SU-DHL-6 (cell line): ENCODE results near the gene TPO.

Source experiments
- H2AFZ ChIP-seq: fragments of 200-600 bp; sonication (generic); 2 replicates; pipeline ENCODE4 v1.6.1; 2014; ENCODE audit warnings: low read depth, mild to moderate bottlenecking, moderate library complexity, mixed read lengths, antibody characterized with exemption, low read length; ENCODE audit not compliant: severe bottlenecking
- H3F3A ChIP-seq: fragments of 200-600 bp; shearing (Covaris generic); 2 replicates; pipeline ENCODE4 v1.6.0; 2016; ENCODE audit warnings: antibody characterized with exemption, mild to moderate bottlenecking; ENCODE audit not compliant: insufficient read depth
- H3K27ac ChIP-seq: fragments of 200-600 bp; sonication (generic); 2 replicates; pipeline ENCODE4 v1.5.1; 2016; ENCODE audit warnings: low read depth, mild to moderate bottlenecking, low read length, moderate library complexity, mixed read lengths
- H3K27me3 ChIP-seq: fragments of 200-600 bp; sonication (generic), shearing (Covaris generic); 2 replicates; pipeline ENCODE4 v1.6.0; 2014; ENCODE audit warnings: mild to moderate bottlenecking, low read length
- H3K36me3 ChIP-seq: fragments of 200-600 bp; sonication (generic); 2 replicates; pipeline ENCODE4 v1.6.1; 2014; ENCODE audit warnings: mild to moderate bottlenecking, low read length, mixed read lengths
- H3K4me2 ChIP-seq: fragments of 300-600, 200-600 bp; shearing (Covaris generic), sonication (generic); 2 replicates; pipeline ENCODE4 v1.6.0; 2014; ENCODE audit warnings: low read length, low read depth, mild to moderate bottlenecking; ENCODE audit not compliant: poor library complexity, severe bottlenecking
- H3K4me3 ChIP-seq: fragments of 200-600 bp; sonication (generic); 2 replicates; pipeline ENCODE4 v1.5.1; 2014; ENCODE audit warnings: antibody characterized with exemption, low read length, mild to moderate bottlenecking, mixed read lengths; ENCODE audit not compliant: insufficient read depth, poor library complexity, severe bottlenecking
- H3K79me2 ChIP-seq: fragments of 200-600 bp; sonication (generic); 2 replicates; pipeline ENCODE4 v1.6.1; 2014; ENCODE audit warnings: mild to moderate bottlenecking, low read length, moderate library complexity; ENCODE audit not compliant: insufficient read depth
- H3K9ac ChIP-seq: fragments of 200-600 bp; sonication (generic); 2 replicates; pipeline ENCODE4 v1.7.0; 2014; ENCODE audit warnings: mild to moderate bottlenecking, low read length
- H3K9me2 ChIP-seq: fragments of 200-600 bp; sonication (generic); replicated peaks from 2 replicates; pipeline ENCODE4 v1.6.1; 2014; ENCODE audit warnings: low read length; ENCODE audit not compliant: insufficient read depth
- H3K9me3 ChIP-seq: fragments of 200-600 bp; sonication (generic); 2 replicates; pipeline ENCODE4 v1.6.1; 2014; ENCODE audit warnings: low read length, mixed read lengths; ENCODE audit not compliant: insufficient read depth
- H4K20me1 ChIP-seq: fragments of 200-600 bp; sonication (generic); 2 replicates; pipeline ENCODE4 v1.6.1; 2014; ENCODE audit warnings: low read depth, mild to moderate bottlenecking, antibody characterized with exemption, low read length, moderate library complexity, mixed read lengths
- EZH2phosphoT487 ChIP-seq: fragments of 200-600 bp; sonication (generic), shearing (Covaris generic); conservative IDR thresholded peaks from 2 replicates; pipeline ENCODE4 v1.6.1; 2018; ENCODE audit warnings: mild to moderate bottlenecking, antibody characterized with exemption, low read length, moderate library complexity, mixed read lengths
- TF ChIP-seq, protein P1 (sequence below): fragments of 200-600 bp; sonication (generic); IDR thresholded peaks from one replicate; pipeline ENCODE4 v1.5.1; 2017; ENCODE audit warnings: antibody characterized with exemption, mild to moderate bottlenecking, low read length, moderate library complexity; ENCODE audit not compliant: insufficient read depth, poor library complexity, severe bottlenecking

Gene TPO

DNA sequence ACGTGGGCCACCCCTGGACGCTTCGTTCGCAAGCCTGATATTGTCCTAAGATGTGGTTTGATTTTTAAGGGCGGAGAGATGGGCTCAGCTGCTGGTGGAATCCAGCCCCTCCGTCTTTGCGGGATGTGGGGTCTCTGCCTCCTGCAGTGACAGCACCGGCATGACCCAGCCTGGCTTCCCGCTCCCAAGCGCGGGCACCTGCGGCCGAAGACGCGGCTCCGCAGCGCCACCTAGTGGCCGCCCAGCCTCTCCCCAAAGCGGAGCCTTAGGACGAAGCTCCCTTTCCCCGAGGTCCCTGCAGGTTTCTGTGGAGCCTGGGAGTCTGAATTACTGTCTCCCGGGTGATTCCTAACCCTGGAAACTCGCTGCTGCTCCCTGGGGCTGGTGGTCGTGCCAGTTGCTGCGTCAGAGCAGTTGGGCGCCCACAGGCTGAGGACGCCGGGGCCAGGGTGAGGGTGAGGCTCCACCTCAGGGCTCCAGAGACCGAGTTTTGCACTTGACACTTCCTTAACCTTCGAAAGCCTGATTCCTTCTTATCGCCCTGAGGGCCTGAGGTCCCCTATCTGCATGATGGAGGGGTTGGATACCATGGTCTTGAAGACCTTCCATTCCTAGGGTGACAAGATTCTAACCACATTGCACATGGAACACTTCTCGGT, 137.5 kb downstream of the TPO start:
- H3K4me2 ChIP-seq: no peak overlapping the region
- H4K20me1 ChIP-seq: no peaks in the 10 kb centered on the region
- TF ChIP-seq, protein P1, sequence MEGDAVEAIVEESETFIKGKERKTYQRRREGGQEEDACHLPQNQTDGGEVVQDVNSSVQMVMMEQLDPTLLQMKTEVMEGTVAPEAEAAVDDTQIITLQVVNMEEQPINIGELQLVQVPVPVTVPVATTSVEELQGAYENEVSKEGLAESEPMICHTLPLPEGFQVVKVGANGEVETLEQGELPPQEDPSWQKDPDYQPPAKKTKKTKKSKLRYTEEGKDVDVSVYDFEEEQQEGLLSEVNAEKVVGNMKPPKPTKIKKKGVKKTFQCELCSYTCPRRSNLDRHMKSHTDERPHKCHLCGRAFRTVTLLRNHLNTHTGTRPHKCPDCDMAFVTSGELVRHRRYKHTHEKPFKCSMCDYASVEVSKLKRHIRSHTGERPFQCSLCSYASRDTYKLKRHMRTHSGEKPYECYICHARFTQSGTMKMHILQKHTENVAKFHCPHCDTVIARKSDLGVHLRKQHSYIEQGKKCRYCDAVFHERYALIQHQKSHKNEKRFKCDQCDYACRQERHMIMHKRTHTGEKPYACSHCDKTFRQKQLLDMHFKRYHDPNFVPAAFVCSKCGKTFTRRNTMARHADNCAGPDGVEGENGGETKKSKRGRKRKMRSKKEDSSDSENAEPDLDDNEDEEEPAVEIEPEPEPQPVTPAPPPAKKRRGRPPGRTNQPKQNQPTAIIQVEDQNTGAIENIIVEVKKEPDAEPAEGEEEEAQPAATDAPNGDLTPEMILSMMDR: peak; percentile 81
- TF ChIP-seq EZH2phosphoT487: no peak
- no peak overlapping the region for H3K9ac ChIP-seq
- H3K27ac ChIP-seq: no peak overlapping the region
- no peaks in the 10 kb centered on the region for H3K79me2 ChIP-seq
- no peak overlapping the region for H2AFZ ChIP-seq
- no peaks in the 10 kb centered on the region for H3K27me3 ChIP-seq
- H3K9me2 ChIP-seq: no peaks in the 10 kb centered on the region
- H3F3A ChIP-seq: no peaks in the 10 kb centered on the region
- no peak overlapping the region for H3K4me3 ChIP-seq
- H3K36me3 ChIP-seq: no peaks in the 10 kb centered on the region
- H3K9me3 ChIP-seq: no peaks in the 10 kb centered on the region

DNA sequence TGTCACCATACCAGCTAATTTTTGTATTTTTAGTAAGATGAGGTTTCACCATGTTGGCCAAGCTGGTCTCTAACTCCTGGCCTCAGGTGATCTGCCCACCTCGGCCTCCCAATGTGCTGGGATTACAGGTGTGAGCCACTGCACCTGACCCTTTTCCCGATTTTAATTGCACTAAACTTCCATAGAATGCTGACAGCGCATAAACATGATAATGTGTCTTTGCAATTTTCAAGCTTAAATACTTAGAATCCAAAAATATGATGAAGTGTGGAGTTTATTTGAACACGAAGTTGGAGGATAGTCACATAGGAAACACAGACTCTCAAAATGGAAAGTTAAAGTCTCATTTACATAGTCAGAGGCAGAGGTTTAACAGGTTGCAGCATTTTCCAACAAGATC, 138.6 kb downstream of the TPO start:
- Histone ChIP-seq H3F3A (no peaks in the 10 kb centered on the region), H2AFZ (no peak overlapping the region), H3K9ac (no peak overlapping the region), H4K20me1 (no peaks in the 10 kb centered on the region), H3K9me2 (no peaks in the 10 kb centered on the region), H3K27ac (no peak overlapping the region), H3K79me2 (no peaks in the 10 kb centered on the region), H3K4me3 (no peak overlapping the region), H3K36me3 (no peaks in the 10 kb centered on the region), H3K9me3 (no peaks in the 10 kb centered on the region), H3K4me2 (no peak overlapping the region), H3K27me3 (no peaks in the 10 kb centered on the region)
- TF ChIP-seq, protein P1: no peak
- no peak for TF ChIP-seq EZH2phosphoT487

DNA sequence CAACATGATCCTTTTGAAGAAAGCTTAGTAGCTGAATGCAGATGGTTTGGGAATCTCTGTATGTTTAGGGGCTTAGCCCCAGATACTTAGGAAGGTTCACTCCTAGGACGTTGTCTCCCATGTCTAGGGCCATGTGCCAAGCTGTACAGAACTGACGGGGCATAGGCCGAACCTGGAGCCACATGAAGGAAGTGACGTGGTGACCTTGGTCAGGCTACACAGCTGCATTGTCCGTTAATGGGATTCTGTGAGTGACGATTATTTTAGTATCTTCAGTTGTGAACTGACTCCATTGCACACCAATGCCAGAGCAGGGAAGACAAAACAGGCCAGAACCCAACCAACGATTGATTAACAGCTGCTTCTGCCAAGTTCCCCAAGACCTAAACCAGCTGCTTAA, 139.3 kb downstream of the TPO start:
- Histone ChIP-seq H3K4me3 (no peak overlapping the region), H2AFZ (no peak overlapping the region)

More for the DNA sequence above, 139.3 kb downstream of the TPO start:
- Histone ChIP-seq H3K79me2 (no peaks in the 10 kb centered on the region), H3K27ac (no peak overlapping the region), H3F3A (no peaks in the 10 kb centered on the region), H3K9me2 (no peaks in the 10 kb centered on the region), H3K4me2 (no peak overlapping the region), H3K27me3 (no peaks in the 10 kb centered on the region), H3K36me3 (no peaks in the 10 kb centered on the region), H3K9ac (no peak overlapping the region), H3K9me3 (no peaks in the 10 kb centered on the region), H4K20me1 (no peaks in the 10 kb centered on the region)
- TF ChIP-seq, protein P1: no peak
- TF ChIP-seq EZH2phosphoT487: no peak
